ENCODE measurements around the gene ESRRG.
"Not testable (repeated sequence)": the region's sequence is repeated elsewhere in the genome, so short reads cannot be mapped to it uniquely, and the experiment has no call there.

DNA sequence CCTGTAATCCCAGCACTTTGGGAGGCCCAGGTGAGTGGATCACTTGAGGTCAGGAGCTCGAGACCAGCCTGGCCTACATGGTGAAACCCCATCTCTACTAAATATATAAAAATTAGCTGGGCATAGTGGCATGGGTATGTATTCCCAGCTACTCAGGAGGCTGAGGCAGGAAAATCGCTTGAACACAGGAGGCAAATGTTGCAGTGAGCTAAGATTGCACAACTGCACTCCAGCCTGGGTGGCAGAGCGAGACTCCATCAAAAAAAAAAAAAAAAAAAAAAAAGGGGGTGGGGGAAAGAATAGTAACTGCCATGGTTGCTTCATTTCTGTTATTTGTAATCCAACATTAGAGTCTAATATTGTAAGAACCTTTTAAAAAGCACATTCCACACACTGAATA, 193.4 kb downstream of the ESRRG start:
- not testable (repeated sequence) for TF ChIP-seq CSDC2 (CRISPR knock-in tag; IDR thresholded peaks at IDR 0.05); RARB (CRISPR knock-in tag; IDR thresholded peaks at IDR 0.05); ZFP30 (CRISPR knock-in tag; IDR thresholded peaks at IDR 0.05); TCF4 (CRISPR knock-in tag; IDR thresholded peaks at IDR 0.05; ENCODE audit: borderline replicate concordance); BACH2 (CRISPR knock-in tag; IDR thresholded peaks at IDR 0.05; ENCODE audit: borderline replicate concordance); OSR1 (CRISPR knock-in tag; IDR thresholded peaks at IDR 0.05)
- TF ChIP-seq, protein P1, sequence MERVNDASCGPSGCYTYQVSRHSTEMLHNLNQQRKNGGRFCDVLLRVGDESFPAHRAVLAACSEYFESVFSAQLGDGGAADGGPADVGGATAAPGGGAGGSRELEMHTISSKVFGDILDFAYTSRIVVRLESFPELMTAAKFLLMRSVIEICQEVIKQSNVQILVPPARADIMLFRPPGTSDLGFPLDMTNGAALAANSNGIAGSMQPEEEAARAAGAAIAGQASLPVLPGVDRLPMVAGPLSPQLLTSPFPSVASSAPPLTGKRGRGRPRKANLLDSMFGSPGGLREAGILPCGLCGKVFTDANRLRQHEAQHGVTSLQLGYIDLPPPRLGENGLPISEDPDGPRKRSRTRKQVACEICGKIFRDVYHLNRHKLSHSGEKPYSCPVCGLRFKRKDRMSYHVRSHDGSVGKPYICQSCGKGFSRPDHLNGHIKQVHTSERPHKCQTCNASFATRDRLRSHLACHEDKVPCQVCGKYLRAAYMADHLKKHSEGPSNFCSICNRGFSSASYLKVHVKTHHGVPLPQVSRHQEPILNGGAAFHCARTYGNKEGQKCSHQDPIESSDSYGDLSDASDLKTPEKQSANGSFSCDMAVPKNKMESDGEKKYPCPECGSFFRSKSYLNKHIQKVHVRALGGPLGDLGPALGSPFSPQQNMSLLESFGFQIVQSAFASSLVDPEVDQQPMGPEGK (CRISPR knock-in tag; IDR thresholded peaks at IDR 0.05; ENCODE audit: borderline replicate concordance) = not testable (repeated sequence)
- TF ChIP-seq, protein P2, sequence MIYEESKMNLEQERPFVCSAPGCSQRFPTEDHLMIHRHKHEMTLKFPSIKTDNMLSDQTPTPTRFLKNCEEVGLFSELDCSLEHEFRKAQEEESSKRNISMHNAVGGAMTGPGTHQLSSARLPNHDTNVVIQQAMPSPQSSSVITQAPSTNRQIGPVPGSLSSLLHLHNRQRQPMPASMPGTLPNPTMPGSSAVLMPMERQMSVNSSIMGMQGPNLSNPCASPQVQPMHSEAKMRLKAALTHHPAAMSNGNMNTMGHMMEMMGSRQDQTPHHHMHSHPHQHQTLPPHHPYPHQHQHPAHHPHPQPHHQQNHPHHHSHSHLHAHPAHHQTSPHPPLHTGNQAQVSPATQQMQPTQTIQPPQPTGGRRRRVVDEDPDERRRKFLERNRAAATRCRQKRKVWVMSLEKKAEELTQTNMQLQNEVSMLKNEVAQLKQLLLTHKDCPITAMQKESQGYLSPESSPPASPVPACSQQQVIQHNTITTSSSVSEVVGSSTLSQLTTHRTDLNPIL (CRISPR knock-in tag; IDR thresholded peaks at IDR 0.05; ENCODE audit: low read depth) = not testable (repeated sequence)

Data from SK-N-SH treated with all-trans-retinoic acid at 6 μM for 48 hours (cell line).